Measurements from ENCODE around the gene GPR12.

GPR12 gene

DNA sequence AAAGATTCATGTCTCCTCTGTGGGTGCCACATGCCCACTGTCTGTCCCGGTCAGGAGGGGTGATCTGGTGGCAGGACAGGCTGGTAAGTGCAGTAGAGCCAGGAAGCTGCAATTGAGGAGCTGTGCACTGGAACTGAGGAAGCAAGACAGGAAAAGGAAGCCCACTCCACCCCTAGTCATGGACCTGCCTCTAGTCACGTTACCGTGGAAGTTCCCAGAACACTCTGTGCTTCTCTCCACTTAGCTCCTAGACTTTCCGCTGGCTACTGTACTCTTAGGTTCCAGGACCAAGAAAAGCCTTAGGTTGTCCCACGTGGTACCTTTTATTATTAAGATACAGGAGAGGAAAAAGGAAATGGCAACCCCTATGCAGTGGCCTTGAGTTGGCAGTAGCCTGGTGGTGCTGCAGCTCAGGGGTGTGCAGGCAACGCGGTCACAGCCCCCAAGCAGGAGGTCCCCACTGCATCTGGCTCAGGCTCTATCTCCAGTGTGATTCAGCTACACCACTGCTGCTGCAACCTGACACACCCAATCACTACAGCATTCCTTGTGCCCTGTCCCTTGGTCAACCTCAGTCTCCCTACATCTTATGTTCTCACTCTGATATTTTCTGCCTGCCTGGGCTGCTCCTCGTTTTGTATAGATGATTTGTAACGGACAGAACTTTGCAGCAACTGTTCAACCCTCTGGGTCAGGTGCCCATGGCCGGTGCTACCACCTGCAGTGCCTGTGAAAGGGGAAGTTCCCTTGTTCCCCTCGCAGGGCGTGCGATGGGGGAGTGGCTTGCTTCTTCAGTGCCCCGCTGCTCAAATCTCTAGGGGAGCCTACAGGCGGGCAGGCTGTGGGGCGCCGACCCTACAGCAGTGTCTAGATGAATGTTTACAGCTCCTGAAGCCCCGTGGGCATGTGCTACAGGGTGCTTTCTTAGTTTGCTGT, 24.4 kb upstream of the GPR12 start:
- Histone ChIP-seq H3K9me3 (ENCODE audit: control insufficient read depth, insufficient read depth, low read depth, low read length) (no peaks in the 10 kb centered on the region), H3K36me3 (ENCODE audit: control insufficient read depth in 2 of 2, insufficient read depth in 1 of 2, low read length in 2 of 2) (no peaks in the 10 kb centered on the region), H3K4me3 (ENCODE audit: low read depth, low read length) (no peak overlapping the region), H3K4me1 (ENCODE audit: control insufficient read depth, insufficient read depth, low read length) (no peaks in the 10 kb centered on the region), H3K27ac (ENCODE audit: extremely low read depth, low read depth, low read length) (no peak overlapping the region)
- POLR2A ChIA-PET = no interaction called here
- peak; percentile 23; the same call in 1 of the 2 replicates for TF ChIP-seq ZIC2 (tag by site-specific recombination; IDR thresholded peaks at IDR 0.05)
- no peak for TF ChIP-seq ZNF529 (tag by site-specific recombination; IDR thresholded peaks at IDR 0.05; ENCODE audit: insufficient replicate concordance)
- TF ChIP-seq YY2 (tag by site-specific recombination; IDR thresholded peaks at IDR 0.05) = no peak
- TF ChIP-seq ZNF747 (tag by site-specific recombination; IDR thresholded peaks at IDR 0.05) = no peak
- CTCF ChIA-PET = interaction anchor here (1.1 kb wide), 1 partner anchor 13 kb away, joined by 4 read pairs; no protein-coding TSS in a partner anchor

DNA sequence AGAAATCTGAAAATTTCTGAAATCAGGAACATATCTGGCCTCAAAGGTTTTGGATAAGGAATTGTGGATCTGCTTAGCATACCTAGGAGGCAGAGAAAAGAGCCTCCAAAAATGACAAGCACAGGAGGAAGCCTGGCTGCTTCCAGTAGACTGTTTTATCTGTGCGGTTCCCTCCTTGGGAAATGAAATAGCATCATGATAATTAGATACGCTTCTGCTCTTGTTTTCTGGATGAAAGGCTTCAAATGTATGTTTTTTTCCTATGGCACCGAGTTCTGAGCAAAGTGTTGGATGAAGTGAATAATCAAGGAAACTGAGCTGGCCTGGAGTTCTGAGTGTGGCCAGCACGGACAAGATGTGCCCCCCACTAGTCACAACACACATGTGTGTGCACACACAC, 19.8 kb upstream of the GPR12 start:
- Histone ChIP-seq H3K36me3 (ENCODE audit: control insufficient read depth in 2 of 2, insufficient read depth in 1 of 2, low read length in 2 of 2) (no peaks in the 10 kb centered on the region), H3K4me1 (ENCODE audit: control insufficient read depth, insufficient read depth, low read length) (no peaks in the 10 kb centered on the region), H3K9me3 (ENCODE audit: control insufficient read depth, insufficient read depth, low read depth, low read length) (no peaks in the 10 kb centered on the region), H3K27ac (ENCODE audit: extremely low read depth, low read depth, low read length) (no peak overlapping the region), H3K4me3 (ENCODE audit: low read depth, low read length) (no peak overlapping the region)
- ChIA-PET POLR2A (no interaction called here), CTCF (no interaction called here)
- TF ChIP-seq ZNF785 (tag by site-specific recombination; IDR thresholded peaks at IDR 0.05) (no peak), ZEB2 (tag by site-specific recombination; IDR thresholded peaks at IDR 0.05) (no peak), SALL2 (tag by site-specific recombination; IDR thresholded peaks at IDR 0.05; ENCODE audit: borderline replicate concordance) (no peak), ZNF335 (tag by site-specific recombination; conservative IDR thresholded peaks at IDR 0.05) (no peak), ZNF239 (tag by site-specific recombination; IDR thresholded peaks at IDR 0.05) (no peak), RBAK (tag by site-specific recombination; IDR thresholded peaks at IDR 0.05) (no peak), ZNF211 (tag by site-specific recombination; IDR thresholded peaks at IDR 0.05; ENCODE audit: low read depth) (no peak), ZNF621 (tag by site-specific recombination; IDR thresholded peaks at IDR 0.05) (no peak), OSR2 (tag by site-specific recombination; IDR thresholded peaks at IDR 0.05) (no peak), ZNF138 (tag by site-specific recombination; IDR thresholded peaks at IDR 0.05; ENCODE audit: borderline replicate concordance) (no peak), ZNF555 (tag by site-specific recombination; conservative IDR thresholded peaks at IDR 0.05) (no peak), YY2 (tag by site-specific recombination; IDR thresholded peaks at IDR 0.05) (no peak), ZNF600 (tag by site-specific recombination; IDR thresholded peaks at IDR 0.05) (no peak), SP3 (tag by site-specific recombination; IDR thresholded peaks at IDR 0.05) (no peak), ZNF416 (tag by site-specific recombination; IDR thresholded peaks at IDR 0.05) (no peak), ZNF548 (tag by site-specific recombination; IDR thresholded peaks at IDR 0.05) (no peak), ZNF791 (tag by site-specific recombination; IDR thresholded peaks at IDR 0.05) (no peak)
- TF ChIP-seq, protein P1, sequence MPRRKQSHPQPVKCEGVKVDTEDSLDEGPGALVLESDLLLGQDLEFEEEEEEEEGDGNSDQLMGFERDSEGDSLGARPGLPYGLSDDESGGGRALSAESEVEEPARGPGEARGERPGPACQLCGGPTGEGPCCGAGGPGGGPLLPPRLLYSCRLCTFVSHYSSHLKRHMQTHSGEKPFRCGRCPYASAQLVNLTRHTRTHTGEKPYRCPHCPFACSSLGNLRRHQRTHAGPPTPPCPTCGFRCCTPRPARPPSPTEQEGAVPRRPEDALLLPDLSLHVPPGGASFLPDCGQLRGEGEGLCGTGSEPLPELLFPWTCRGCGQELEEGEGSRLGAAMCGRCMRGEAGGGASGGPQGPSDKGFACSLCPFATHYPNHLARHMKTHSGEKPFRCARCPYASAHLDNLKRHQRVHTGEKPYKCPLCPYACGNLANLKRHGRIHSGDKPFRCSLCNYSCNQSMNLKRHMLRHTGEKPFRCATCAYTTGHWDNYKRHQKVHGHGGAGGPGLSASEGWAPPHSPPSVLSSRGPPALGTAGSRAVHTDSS (tag by site-specific recombination; IDR thresholded peaks at IDR 0.05) = no peak
- TF ChIP-seq, protein P2, sequence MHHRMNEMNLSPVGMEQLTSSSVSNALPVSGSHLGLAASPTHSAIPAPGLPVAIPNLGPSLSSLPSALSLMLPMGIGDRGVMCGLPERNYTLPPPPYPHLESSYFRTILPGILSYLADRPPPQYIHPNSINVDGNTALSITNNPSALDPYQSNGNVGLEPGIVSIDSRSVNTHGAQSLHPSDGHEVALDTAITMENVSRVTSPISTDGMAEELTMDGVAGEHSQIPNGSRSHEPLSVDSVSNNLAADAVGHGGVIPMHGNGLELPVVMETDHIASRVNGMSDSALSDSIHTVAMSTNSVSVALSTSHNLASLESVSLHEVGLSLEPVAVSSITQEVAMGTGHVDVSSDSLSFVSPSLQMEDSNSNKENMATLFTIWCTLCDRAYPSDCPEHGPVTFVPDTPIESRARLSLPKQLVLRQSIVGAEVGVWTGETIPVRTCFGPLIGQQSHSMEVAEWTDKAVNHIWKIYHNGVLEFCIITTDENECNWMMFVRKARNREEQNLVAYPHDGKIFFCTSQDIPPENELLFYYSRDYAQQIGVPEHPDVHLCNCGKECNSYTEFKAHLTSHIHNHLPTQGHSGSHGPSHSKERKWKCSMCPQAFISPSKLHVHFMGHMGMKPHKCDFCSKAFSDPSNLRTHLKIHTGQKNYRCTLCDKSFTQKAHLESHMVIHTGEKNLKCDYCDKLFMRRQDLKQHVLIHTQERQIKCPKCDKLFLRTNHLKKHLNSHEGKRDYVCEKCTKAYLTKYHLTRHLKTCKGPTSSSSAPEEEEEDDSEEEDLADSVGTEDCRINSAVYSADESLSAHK (tag by site-specific recombination; IDR thresholded peaks at IDR 0.05) = no peak

All from HEK293 (cell line).